Lower leg skin (tissue), 4 donors: ENCODE results near the gene TSPAN1. TPM values are rescaled to one million over a fixed set of nuclear protein-coding genes. Genes with fewer than 3 reads are reported as not detected.
"Not testable (repeated sequence)": the region's sequence is repeated elsewhere in the genome, so short reads cannot be mapped to it uniquely, and the experiment has no call there.

Experiments
- DNase-seq, 2 donors: peaks; one replicate each; pipeline ENCODE4 v3.0.0-alpha.2; 2019; ENCODE audit warnings: low spot score in 2 of 2
- H3K4me3 ChIP-seq: fragments of 200-600 bp; sonication (generic); 2 replicates; pipeline ENCODE4 v1.5.1; 2017; ENCODE audit warnings: mild to moderate bottlenecking, low read depth; ENCODE audit not compliant: poor library complexity, severe bottlenecking
- CTCF ChIP-seq, 3 donors: fragments of 450-650 bp; IDR thresholded peaks; one replicate each; pipeline ENCODE4 v1.5.1; 2016; ENCODE audit warnings: antibody characterized with exemption in 3 of 3, mild to moderate bottlenecking in 3 of 3, moderate library complexity in 2 of 3
- POLR2A ChIP-seq, 2 donors: fragments of 450-650 bp; IDR thresholded peaks; one replicate each; pipeline ENCODE4 v1.6.1; 2016 to 2017; ENCODE audit warnings: antibody characterized with exemption in 2 of 2, mild to moderate bottlenecking in 1 of 2, moderate library complexity in 1 of 2
- WGBS, 2 donors: methylation state at CpG; one replicate each; pipeline ENCODE4 v1.1.5; 2018; 5-methylcytosine and 5-hydroxymethylcytosine counted together
- intact Hi-C: fragments of 100-400 bp; cut with DNase I; formaldehyde crosslinking; loops from one replicate; pipeline ENCODE4 v1.15.0; 2023; ENCODE audit warnings: low total_unique reads
- total RNA-seq, 4 donors: library from RNA; depleted of rRNA; stranded (reverse); fragments of >200 nt; gene quantifications; one replicate each; pipeline ENCODE4 v1.1.0, GENCODE V29; 2016

Gene TSPAN1
- total RNA-seq, 4 donors from 2014 or later, result 2.9 to 10.9 (median 5.9) TPM

GRCh38 chr1:46218443-46218842 lies 43.6 kb downstream of the TSPAN1 start:
- intact Hi-C loops, result no loop called here
- no peak for DNase-seq
- TF ChIP-seq POLR2A (IDR thresholded peaks at IDR 0.05), result no peak
- TF ChIP-seq CTCF (IDR thresholded peaks at IDR 0.05), result no peak
- WGBS, 2 donors, result 51 to 55% methylated on average over 8 of the region's 8 CpGs
- no peak overlapping the region for H3K4me3 ChIP-seq

- WGBS, 2 donors, result 81 to 87% methylated on average over 12 to 16 of the region's 18 CpGs
- intact Hi-C loops, result loop anchor here (5.0 kb wide), 1 partner anchor 183 kb away; no protein-coding TSS in a partner anchor
These were observed 44.9 kb downstream of the TSPAN1 start for GRCh38 chr1:46219551-46220520.

DNA sequence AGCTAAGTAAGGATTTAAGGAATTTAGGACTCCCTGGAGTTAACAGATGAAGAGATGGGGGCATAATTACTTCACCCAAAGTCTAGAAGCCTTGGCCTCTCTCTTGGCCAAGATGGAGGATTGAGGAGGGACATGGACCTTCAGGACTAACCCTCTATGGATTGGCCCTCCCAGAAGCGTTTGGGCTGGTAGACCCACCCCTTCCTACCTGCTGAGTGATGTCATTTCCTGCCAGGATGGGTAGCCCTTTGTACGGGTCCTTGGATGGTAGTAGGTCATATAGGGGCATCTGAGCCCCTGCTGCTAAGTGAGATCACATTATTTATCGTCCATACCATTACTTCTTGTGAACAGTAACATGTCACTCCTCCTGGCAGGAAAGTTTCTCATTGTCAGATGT lies 45.9 kb downstream of the TSPAN1 start:
- intact Hi-C loops, result loop anchor here (5.0 kb wide), 1 partner anchor 184 kb away; no protein-coding TSS in a partner anchor
- TF ChIP-seq CTCF (IDR thresholded peaks at IDR 0.05) (no peak), POLR2A (IDR thresholded peaks at IDR 0.05) (no peak)
- H3K4me3 ChIP-seq, result no peak overlapping the region
- no peak for DNase-seq
- 72 to 89% methylated on average over 3 of the region's 3 CpGs for WGBS, 2 donors

More at GRCh38 chr1:46219551-46220520, 44.9 kb downstream of the TSPAN1 start:
- TF ChIP-seq POLR2A (IDR thresholded peaks at IDR 0.05) (no peak), CTCF (IDR thresholded peaks at IDR 0.05) (no peak)
- H3K4me3 ChIP-seq, result no peak overlapping the region
- DNase-seq, result no peak

DNA sequence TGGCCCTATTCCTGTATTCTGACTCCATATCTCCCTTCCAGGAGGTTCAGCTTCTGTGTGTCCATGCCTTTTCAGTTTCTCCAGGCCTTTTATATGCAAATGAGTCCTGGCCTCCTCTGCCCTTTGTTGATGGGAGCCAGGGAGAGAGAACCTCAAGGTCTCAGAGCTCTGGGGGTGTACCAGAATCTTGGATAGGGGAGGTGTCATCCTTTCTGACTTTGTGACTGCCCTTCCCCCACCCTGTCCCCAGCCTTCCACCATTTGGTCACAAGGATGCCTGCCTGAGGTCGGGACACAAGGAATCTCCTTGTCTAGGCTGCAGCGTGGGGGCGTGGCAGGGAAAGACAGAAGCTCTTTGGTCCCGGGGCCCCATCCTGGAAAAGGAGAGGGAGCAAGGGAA lies 46.9 kb downstream of the TSPAN1 start:
- H3K4me3 ChIP-seq, result no peak overlapping the region
- DNase-seq, result no peak
- intact Hi-C loops, result loop anchor here (5.0 kb wide), 1 partner anchor 184 kb away; no protein-coding TSS in a partner anchor
- no peak for TF ChIP-seq POLR2A (IDR thresholded peaks at IDR 0.05)
- no peak for TF ChIP-seq CTCF (IDR thresholded peaks at IDR 0.05)
- 68 to 84% methylated on average over 4 of the region's 4 CpGs for WGBS, 2 donors

- H3K4me3 ChIP-seq, DNase-seq: not testable (repeated sequence)
- intact Hi-C loops, result loop anchor here (5.0 kb wide), 1 partner anchor 186 kb away; no protein-coding TSS in a partner anchor
- WGBS, 2 donors, result 70 to 78% methylated on average over 11 of the region's 11 CpGs
These were observed 48.2 kb downstream of the TSPAN1 start for GRCh38 chr1:46223055-46223454.

- 11% methylated on average over 6 of the region's 6 CpGs for WGBS, 2 donors
- intact Hi-C loops, result loop anchor here (5.0 kb wide), 1 partner anchor 186 kb away; no protein-coding TSS in a partner anchor
- TF ChIP-seq POLR2A (IDR thresholded peaks at IDR 0.05), result no peak
- TF ChIP-seq CTCF (IDR thresholded peaks at IDR 0.05), result peak in 2 of 3 donors; percentile 64 to 78
- H3K4me3 ChIP-seq, result no peak overlapping the region
- DNase-seq, result peak; percentile 70 to 91
These were observed 48.6 kb downstream of the TSPAN1 start for GRCh38 chr1:46223472-46223943.
